ENCODE measurements around the gene TRAK1.

DNA sequence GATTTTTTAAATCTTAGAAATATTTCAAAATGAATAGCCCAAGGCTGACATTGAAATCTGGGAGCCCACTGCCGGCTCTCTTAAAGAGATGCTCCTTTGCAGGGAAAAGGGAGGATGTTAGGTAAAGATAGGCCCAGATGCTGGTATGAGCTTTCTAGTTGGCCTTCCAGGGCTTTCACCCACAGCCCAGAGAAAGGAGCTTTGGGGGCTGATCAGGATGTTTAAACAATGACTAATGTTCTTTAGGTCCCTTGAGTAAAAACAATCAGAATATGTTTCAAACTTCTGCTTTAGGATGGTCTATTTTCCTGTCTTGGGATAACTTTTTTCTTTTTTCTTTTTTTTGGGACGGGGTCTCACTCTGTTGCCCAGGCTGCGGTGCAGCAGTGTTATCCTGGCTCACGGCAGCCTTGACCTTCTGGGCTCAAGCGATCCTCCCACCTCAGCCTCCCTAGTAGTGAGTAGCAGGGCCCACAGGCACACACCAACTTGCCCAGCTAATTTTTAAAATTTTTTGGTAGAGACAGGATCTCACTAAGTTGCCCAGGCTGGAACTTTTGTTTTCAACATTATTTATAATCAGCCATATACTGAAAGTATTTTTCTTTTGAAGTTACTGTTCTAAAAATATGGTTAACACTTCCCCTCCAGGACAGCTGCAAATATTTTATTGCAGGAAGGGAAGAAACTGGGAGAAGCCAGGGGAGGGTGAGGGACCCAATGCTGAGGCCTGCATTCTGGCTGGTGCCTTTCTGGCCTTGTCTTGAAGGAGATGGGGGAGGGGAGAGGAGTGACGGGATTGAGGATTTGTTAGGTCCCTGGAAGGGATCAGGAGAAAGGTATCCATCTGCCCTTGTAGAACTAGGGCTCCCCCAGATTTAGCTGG is 70.1 kb downstream of the TRAK1 start:
- TF ChIP-seq, protein P1, sequence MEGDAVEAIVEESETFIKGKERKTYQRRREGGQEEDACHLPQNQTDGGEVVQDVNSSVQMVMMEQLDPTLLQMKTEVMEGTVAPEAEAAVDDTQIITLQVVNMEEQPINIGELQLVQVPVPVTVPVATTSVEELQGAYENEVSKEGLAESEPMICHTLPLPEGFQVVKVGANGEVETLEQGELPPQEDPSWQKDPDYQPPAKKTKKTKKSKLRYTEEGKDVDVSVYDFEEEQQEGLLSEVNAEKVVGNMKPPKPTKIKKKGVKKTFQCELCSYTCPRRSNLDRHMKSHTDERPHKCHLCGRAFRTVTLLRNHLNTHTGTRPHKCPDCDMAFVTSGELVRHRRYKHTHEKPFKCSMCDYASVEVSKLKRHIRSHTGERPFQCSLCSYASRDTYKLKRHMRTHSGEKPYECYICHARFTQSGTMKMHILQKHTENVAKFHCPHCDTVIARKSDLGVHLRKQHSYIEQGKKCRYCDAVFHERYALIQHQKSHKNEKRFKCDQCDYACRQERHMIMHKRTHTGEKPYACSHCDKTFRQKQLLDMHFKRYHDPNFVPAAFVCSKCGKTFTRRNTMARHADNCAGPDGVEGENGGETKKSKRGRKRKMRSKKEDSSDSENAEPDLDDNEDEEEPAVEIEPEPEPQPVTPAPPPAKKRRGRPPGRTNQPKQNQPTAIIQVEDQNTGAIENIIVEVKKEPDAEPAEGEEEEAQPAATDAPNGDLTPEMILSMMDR (IDR thresholded peaks at IDR 0.05; ENCODE audit: insufficient read depth, low read length), result no peak
- TF ChIP-seq POLR2AphosphoS5 (IDR thresholded peaks at IDR 0.05; ENCODE audit: low read depth) (no peak), GABPA (IDR thresholded peaks at IDR 0.05; ENCODE audit: low read depth) (no peak), SPI1 (IDR thresholded peaks at IDR 0.05; ENCODE audit: borderline replicate concordance, low read depth) (no peak)
- TF ChIP-seq, protein P2, sequence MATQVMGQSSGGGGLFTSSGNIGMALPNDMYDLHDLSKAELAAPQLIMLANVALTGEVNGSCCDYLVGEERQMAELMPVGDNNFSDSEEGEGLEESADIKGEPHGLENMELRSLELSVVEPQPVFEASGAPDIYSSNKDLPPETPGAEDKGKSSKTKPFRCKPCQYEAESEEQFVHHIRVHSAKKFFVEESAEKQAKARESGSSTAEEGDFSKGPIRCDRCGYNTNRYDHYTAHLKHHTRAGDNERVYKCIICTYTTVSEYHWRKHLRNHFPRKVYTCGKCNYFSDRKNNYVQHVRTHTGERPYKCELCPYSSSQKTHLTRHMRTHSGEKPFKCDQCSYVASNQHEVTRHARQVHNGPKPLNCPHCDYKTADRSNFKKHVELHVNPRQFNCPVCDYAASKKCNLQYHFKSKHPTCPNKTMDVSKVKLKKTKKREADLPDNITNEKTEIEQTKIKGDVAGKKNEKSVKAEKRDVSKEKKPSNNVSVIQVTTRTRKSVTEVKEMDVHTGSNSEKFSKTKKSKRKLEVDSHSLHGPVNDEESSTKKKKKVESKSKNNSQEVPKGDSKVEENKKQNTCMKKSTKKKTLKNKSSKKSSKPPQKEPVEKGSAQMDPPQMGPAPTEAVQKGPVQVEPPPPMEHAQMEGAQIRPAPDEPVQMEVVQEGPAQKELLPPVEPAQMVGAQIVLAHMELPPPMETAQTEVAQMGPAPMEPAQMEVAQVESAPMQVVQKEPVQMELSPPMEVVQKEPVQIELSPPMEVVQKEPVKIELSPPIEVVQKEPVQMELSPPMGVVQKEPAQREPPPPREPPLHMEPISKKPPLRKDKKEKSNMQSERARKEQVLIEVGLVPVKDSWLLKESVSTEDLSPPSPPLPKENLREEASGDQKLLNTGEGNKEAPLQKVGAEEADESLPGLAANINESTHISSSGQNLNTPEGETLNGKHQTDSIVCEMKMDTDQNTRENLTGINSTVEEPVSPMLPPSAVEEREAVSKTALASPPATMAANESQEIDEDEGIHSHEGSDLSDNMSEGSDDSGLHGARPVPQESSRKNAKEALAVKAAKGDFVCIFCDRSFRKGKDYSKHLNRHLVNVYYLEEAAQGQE (IDR thresholded peaks at IDR 0.05; ENCODE audit: insufficient replicate concordance, low read depth), result no peak
